HG02763 (cell line): Measurements from ENCODE around the gene NANOGP8.
"Not testable (repeated sequence)": the region's sequence is repeated elsewhere in the genome, so short reads cannot be mapped to it uniquely, and the experiment has no call there.

ENCODE experiments used
- ATAC-seq: cut with Tn5 transposase; IDR thresholded peaks from one replicate; pipeline ENCODE4 v1.9.1; 2021; ENCODE audit warnings: mild to moderate bottlenecking, moderate library complexity; ENCODE audit not compliant: unreplicated experiment

The NANOGP8 gene

DNA sequence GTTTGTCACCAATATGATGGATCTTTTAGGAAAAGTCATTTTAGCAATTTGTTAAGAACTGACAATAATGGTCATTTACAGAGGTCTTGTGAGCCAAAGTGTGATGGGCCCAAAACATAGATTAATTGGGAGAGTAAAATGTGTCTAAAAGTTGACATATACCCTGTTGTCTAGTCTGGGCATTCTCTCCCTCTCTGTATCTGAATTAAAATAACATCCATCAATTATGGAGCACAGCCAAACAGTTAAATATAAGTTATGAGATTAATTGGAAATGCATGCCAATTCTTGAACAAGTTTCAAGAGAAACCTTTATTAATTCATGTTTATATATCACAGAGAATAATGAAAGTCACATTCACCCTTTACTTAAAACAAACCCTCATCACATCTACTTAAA is 13.6 kb upstream of the NANOGP8 start:
- no peak for ATAC-seq

DNA sequence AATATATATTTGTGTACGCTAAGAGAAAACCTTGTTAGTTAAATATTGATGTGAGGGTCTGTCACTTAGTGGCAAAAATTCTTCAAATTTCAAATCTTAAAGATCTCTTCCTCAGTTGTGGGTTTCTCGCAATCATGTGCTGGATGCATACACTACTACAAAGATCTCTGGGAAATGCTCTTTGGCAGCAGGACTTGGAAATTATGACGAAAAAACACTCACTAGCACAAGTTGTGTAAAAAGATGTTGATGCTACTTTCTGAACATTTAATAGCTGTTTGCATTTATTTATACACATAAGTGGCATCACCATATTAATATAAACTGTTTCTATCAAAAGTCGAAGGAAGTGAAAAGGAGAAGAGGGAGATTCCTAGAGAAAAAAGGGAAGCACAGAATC is 10.8 kb upstream of the NANOGP8 start:
- no peak for ATAC-seq

DNA sequence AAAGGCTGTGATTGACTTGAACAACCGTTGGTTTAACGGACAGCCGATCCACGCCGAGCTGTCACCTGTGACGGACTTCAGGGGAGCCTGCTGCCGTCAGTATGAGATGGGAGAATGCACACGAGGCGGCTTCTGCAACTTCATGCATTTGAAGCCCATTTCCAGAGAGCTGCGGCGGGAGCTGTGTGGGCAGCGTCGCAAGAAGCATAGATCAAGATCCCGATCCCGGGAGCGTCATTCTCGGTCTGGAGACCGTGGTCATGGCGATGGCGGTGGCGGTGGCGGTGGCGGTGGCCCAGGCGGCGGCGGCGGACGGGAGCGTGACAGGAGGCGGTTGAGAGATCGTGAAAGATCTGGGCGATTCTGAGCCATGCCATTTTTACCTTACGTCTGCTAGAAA is 7.8 kb upstream of the NANOGP8 start:
- ATAC-seq: no peak

DNA sequence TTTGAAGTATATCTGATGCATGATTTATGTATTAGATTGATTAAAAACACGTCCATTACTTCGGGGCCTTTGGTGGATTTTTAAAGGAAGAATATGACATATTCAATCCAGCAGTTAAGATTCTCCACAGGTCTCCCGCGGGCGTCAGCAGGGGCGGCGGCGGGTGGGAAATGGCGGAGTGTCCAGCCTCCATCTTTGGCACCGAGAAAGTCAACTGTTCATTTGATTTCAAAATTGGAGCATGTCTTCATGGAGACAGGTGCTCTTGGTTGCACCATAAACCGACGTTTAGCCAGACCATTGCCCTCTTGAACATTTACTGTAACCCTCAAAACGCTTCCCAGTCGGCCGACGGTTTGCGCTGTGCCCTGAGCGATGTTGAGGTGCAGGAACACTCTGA is 7.2 kb upstream of the NANOGP8 start:
- ATAC-seq: no peak

DNA sequence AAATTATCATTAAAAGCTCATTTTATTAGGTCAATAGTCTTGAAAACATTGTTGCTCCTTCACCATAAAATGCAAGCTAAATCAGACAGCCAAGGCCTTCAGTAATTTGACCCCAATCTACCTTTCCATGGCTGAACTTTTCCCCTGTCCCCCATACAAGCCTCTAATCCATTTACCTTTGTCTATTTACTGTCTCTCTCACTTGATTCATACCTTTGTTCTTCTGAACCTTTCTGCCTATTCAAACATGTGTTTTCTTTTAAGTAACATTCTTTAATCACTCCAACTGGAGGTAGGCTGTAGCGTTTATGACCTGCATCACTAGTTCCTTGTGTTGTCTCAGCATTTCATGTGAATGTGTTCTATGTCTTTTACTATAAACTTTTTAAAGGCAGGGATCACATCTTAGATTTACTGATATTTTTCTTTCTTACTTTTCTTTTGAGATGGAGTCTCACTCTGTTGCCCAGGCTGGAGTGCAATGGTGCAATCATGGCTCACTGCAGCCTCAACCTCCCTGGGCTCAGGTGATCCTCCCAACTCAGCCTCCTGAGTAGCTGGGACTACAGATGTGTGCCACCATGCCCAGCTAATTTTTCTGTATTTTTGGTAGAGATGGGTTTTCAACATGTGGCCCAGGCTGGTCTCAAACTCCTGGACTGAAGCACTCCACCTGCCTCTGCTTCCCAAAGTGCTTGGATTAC is 5.2 kb upstream of the NANOGP8 start:
- ATAC-seq: no peak

DNA sequence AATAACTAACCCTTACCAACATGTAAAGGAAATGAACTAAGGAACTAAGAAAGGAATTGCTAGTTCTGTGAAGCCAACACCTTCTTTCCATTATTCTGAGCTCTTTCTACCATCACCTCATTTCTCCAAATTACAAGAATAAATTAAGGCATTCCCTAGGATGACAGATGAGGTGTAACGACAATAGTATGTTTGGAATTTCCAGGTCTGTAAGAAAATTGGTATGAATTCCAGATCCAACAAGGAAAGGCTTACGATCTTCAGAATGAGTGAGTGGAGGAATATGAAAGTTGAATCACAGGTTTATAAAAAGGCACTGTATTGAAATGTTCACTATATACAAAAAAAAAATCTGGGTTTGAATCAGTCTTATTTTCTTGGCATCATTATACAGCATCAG is 4.5 kb upstream of the NANOGP8 start:
- no peak for ATAC-seq

DNA sequence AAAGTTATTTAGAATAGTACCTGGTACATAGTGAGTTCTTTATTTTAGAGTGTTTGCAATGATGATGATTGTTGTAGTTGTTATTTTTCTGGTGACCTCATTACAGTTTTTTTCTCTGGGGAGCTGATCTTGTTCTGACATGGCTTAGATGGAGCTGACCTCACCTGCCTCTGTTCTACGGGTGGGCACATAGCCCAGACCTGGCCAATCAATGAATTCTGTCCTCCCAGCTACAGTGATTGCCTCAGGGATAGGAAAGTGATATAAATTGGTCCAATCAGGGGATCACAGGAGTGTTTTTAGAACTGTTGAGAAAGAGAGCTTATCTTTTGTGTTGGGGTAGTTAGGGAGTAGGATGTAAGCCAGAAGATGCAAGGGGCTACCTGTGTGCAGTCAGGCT is 3.2 kb upstream of the NANOGP8 start:
- no peak for ATAC-seq

DNA sequence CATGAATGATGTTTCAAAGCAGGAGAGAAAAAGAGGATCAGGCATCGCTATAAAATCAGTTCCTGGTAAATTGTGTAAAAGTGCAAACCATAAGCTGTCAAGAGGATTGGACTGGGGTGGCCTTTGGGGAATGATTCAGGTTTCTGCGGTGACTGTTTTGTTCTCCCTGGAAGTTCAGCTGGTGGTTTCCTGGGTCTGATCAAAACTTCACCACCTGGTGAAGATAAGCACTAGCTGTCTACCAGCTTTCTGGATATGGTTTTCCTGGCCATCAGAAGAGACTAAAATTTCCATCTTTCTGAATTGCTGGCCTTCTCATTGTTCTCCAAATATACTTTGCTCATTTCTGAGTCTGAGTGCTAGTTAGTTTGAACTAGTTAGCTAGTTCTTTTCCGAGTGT is 2.7 kb upstream of the NANOGP8 start:
- no peak for ATAC-seq

DNA sequence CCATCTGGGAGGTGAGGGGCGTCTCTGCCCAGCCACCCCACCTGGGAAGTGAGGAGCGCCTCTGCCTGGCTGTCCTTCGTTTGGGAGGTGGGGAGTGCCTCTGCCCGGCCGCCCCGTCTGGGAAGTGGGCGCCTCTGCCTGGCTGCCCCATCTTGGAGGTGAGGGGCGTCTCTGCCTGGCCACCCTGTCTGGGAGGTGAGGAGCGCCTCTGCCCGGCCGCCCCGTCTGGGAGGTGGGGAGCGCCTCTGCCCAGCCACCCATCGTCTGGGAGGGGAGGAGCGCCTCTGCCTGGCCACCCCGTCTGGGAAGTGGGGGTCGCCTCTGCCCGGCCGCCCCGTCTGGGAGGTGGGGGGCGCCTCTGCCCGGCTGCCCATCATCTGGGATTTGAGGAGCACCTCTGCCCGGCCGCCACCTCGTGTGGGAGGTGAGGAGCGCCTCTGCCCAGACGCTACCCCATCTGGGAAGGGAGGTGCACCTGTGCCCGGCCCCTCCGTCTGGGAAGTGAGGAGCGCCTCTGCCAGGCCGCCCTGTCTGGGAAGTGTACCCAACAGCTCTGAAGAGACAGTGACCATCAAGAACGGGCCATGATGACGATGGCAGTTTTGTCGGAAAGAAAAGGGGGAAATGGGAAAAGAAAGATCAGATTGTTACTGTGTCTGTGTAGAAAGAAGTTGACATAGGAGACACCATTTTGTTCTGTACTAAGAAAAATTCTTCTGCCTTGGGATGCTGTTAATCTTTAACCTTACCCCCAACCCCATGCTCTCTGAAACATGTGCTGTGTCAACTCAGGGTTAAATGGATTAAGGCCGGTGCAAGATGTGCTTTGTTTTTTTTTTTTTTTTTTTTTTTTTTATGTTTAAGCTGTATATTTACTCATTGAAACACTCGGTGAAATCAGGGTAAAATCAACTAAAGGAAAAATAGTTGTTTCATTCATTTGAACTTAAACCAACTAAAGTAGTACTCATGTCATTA is 2.4 kb downstream of the NANOGP8 start:
- not testable (repeated sequence) for ATAC-seq

DNA sequence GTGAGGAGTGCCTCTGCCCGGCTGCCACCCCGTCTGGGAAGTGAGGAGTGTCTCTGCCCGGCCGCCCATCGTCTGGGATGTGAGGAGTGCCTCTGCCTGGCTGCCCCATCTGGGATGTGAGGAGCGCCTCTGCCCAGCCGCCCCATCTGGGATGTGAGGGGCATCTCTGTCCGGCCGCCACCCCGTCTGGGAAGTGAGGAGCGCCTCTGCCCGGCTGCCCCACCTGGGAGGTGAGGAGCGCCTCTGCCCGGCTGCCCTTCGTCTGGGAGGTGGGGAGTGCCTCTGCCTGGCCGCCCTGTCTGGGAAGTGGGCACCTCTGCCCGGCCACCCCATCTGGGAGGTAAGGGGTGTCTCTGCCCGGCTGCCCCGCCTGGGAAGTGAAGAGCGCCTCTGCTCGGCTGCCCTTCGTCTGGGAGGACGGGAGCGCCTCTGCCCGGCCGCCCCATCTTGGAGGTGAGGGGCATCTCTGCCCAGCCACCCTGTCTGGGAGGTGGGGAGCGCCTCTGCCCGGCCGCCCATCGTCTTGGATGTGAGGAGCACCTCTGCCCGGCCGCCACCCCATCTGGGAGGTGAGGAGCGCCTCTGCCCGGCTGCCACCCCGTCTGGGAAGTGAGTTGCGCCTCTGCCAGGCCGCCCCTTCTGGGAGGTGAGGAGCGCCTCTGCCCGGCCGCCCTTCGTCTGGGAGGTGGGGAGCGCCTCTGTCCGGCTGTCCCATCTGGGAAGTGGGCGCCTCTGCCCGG is 3.3 kb downstream of the NANOGP8 start:
- not testable (repeated sequence) for ATAC-seq

DNA sequence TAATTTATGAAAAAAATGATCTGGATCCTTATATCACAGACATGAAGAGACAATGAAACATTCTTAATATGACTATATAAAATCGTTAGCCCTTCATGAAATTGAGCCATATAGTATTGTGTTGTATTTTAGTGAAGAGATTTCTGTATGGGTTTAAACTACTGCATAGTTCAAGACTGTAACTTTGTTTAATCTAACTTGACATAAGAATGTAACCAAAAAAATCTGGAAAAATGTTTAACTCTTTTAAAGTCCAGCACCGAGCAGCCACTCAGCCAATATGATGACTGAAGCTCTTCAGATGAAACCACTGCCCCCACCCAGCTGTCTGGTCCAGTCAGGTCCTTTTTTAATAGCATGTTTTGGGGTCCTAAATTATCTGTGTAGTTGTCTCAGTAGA is 4.9 kb downstream of the NANOGP8 start:
- no peak for ATAC-seq

DNA sequence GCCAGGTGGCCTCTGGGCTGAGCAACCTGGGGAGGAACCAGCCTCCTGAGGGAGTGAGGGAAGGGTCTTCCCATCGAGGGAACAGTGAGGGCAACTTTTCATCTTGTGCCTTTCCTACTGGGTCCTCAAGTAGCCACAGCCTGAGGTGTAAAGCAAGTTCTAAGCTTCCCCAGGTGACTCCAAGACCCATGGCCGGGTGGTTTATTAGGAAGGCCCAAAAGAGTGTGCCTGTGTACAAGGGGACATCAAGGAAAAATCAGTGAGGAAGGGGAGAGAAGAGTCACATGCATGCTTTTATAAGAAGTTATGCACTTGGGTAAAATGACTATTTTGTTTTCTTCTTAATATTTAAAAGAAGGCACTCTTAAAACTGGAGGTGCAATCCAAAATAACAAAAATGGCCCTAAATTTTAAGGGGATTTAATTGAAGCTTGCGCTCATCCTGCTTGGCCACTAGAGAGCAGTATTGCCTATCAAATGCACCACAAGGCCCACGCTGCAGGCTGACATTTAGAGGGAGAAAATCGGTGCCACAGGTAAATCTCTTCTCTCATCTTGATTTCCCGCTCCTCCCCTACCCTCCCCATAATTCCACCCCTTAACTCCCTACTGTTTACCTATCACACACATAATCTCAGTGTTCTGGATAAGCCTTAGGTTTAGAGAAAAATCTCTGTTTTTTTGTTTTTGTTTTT is 6.7 kb downstream of the NANOGP8 start:
- no peak for ATAC-seq

DNA sequence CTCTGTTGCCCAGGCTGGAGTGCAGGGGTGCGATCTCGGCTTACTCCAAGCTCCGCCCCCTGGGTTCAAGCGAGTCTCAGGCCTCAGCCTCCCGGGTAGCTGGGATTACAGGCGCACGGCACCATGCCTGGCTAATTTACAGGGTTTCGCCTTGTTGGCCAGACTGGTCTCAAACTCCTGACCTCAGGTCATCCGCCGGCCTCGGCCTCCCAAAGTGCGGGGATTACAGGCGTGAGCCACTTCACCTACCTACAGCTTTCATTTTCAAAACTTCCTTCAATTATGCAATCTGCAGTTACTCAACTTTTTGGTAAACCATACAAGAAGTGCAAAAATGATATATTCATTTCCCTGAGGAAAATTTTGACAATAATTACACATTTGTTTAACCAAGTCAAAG is 14.0 kb downstream of the NANOGP8 start:
- ATAC-seq: no peak

DNA sequence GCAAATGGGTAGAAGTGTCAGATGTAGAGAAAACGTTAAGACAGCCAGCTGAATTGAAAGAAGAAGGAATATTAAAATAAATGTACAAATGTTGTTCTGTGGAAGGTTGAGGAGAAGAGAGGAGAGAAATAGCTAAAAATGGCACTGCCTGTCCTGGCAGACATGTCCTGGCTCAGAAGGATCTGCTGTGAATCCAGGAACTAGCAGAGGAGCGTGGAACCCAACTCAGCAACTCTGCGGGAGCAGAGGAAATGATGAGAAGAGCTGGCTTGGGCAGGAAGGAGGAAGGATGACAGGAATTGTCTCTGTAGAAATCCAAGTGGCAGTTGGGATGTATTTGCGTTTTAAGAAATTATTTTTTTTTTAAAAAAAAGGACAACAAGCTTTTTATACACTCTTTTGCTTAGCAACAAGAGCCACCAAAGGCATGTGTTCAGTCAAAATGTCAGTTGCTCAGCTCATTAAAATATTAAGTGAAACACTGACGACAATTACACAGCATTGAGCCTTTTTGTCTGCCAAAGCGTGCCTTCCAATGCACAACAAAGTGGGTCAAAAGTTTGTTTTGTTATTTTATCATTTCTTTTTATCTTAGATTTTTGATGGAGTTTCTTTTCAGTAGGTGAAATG is 16.1 kb downstream of the NANOGP8 start:
- ATAC-seq: no peak

DNA sequence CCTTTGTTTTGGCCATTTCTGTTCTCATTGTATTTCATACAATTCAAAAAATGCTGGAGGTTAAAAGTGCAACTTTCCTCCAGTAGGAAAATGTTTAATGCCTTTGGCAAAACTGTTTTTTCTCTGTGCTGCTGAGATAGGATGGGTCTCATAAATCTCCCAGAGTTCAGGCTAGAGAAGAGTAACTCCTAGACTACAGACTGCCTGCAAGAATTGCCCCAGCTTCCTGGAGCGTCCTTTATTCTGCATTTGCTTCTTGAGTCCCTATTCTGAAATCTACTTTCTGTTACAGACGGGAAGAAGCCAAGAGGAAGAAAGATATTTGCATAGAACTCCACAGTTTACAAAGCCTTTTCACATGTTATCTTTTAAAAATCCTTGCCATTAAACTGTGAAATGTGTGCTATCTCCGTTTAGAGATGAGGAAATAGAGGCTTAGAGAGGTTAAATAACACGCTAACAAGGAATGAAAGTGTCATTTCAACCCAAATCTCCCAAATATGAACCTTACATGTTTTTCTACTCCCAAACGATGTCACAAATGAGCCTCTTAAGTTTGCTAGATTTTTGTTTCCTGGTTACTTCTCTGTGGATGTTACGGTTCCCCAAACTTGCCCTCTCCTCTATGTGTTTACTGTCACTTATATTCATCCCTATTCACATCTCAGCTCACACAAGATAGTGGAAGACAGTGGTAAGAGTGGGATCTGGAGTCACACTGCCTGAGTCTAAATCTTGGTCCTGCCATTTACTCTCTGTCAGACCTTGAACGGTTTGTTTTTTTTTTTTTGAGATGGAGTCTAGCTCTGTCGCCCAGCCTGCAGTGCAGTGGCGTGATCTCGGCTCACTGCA is 17.4 kb downstream of the NANOGP8 start:
- ATAC-seq: no peak

DNA sequence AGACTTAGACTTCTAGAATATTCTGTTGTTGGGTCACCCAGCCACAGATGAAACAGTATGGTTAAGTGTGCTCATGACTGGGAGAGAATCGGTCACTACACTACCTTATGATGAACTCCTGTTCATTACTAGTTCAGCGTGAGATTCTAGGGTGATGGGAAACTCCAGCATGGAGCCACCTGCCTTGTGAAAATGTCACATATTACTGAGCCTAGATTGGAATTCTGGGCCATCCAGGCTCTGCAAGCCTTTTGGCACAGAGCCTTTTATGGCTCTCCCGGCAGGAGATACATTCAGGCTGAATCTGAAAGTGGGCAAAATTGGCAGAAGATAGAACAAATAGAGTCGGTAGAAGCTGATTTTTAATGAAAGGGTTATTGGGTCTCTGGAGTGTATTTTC is 19.0 kb downstream of the NANOGP8 start:
- no peak for ATAC-seq

DNA sequence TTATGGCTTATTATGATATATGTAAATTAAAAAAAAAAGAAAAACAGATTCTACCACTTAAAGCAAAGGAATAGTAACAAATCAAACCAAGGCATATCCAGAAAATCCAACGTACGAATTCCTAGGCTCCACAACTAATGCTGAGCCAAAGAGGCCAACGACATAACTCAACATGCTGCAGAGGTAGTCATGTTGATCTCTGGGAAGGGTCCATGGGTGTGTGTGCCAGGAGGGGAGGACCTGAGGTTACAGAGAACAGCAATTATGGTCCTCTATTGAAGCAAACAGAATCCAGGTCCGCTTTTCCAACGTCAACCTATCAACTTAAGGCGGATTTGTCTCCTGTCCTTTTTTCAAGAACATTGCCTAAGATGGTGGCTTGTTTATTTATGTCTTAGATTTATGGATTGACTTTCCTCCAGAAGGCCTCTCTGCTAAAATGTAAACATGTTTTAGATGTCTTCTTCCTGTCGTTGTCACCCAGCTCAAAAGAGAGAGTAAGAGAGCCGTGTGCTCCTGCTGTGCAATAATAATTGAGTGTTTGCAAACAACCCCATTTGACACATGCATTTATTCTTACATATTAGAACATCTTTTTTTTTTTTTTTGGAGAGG is 20.4 kb downstream of the NANOGP8 start:
- ATAC-seq: no peak

DNA sequence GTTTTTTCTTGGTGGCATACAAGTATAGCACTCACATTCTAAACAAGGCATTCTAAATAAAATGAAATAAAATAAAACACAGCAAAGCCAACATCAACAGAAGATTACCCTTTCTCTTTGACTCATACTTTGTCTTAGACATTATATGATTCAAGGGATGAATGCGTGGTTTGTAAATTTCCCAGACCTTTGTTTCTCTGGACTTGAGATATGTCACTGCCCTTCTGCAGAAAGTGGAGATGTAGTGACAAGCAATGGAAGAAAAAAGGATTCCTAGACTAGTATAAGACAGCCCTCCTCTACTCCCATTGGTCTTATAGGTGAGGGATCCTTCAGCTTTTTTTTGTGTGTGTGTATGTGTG is 22.4 kb downstream of the NANOGP8 start:
- no peak for ATAC-seq
